Measurements from ENCODE around the gene PLK3.
"Not testable (repeated sequence)": the region's sequence is repeated elsewhere in the genome, so short reads cannot be mapped to it uniquely, and the experiment has no call there.

PLK3 gene

DNA sequence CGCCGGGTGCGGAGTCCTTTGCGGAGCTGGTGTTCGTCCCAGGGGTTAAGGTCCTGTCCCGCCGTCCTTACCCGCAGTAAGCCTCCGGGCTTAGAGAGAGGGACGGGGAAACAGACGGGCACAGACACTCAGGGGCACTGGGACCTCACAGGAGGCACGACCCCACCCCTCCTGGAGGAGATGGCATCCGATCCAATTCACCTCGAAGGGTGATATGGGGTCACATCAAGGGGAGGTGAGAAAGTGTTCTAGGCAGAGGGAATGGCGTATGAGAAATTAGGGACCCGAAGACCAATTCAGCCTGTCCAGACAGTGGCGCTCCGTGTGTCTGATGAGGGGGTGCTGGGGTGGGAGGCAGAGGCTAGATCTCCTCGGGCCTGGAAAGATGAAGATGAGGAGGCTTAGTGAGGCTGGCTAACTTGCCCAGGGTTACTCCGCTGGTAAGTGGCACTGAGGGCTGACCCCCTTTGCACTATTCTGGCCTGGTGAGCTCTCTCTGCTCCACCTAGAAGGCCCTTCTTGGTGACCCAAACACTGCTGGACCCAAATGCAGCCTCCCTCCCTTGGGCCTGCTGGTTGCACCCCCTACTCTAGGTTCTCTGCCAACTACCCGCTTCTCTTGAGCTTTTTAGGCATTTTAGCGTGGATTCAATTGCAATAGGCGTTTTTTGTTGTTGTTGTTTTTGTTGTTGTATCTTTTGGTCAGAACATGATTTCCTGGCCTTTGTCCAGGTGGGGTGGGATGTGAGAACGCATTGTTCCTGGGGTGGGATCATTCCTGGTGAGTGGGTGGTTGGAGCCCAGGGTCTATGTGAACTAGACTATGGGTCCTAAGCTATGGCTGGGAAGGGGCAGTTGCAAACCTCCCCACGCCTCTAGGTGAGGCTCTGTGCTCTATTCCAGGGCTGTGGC lies 20.4 kb downstream of the PLK3 start:
- peak overlapping the region; percentile 66 for H3K4me3 ChIP-seq (ENCODE audit: low read depth, low read length)
- TF ChIP-seq, protein P1, sequence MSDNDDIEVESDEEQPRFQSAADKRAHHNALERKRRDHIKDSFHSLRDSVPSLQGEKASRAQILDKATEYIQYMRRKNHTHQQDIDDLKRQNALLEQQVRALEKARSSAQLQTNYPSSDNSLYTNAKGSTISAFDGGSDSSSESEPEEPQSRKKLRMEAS (IDR thresholded peaks at IDR 0.05; ENCODE audit: low read depth, low read length): no peak
- no peak for DNase-seq (ENCODE audit: low read depth)

DNA sequence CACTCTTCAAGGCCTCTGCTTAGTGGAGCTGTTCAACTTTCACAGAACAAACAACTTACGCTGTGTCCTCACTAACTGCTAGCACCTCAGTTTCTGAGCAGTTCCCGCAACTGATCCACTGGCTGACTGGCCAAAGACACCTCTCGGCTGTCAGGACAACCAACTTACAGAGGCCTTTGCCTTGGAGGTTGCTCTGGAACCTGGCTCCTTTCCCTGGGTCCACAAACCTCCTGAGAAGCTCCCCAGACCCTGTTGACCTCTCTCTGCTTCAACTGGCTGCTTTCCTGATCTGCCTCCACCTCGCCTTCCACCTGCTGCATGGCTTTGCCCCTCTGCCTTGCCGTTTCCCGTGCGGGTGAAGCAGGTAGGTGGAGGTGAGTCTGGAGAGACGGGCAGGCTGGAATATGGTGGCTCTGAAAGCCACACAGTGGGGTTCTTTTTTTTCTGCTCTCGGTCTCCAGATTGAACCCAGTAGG lies 21.1 kb downstream of the PLK3 start:
- TF ChIP-seq, protein P1 (IDR thresholded peaks at IDR 0.05; ENCODE audit: low read depth, low read length): no peak
- TF ChIP-seq MYC (IDR thresholded peaks at IDR 0.05; ENCODE audit: low read depth, low read length) (no peak), POLR2A (IDR thresholded peaks at IDR 0.05; ENCODE audit: extremely low read depth, insufficient read length) (no peak)
- no peak overlapping the region for H3K4me3 ChIP-seq (ENCODE audit: low read depth, low read length)
- no peak for DNase-seq (ENCODE audit: low read depth)

DNA sequence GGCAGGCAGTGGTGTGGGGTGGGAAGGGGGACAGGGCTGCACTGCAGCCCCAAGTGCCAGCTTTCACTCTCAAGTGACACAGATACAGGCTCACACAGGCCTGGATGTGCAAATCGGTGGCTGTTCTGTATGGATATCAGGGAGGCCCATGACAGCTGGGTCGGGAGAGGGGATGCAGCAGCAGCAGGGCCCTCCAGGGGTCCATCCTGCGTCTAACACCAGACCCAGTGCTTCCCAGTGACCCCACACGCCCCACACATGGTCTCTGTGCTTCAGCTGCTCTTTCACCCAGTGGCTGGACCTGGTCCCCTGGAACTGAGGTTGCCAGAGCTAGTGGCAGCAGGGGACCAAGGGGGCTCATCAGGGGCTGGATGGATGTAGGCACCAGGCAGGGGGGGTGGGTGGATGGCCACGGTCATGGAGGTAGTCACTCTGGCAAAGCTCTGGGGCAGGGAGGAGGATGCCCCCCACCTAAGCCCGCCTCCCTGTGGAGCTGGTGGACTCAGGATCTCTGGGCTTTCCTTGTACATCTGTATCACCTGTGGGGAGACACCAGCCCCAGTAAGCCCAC lies 22.0 kb downstream of the PLK3 start:
- H3K4me3 ChIP-seq (ENCODE audit: low read depth, low read length): no peak overlapping the region
- DNase-seq (ENCODE audit: low read depth): no peak
- TF ChIP-seq, protein P1 (IDR thresholded peaks at IDR 0.05; ENCODE audit: low read depth, low read length): no peak
- TF ChIP-seq, protein P2, sequence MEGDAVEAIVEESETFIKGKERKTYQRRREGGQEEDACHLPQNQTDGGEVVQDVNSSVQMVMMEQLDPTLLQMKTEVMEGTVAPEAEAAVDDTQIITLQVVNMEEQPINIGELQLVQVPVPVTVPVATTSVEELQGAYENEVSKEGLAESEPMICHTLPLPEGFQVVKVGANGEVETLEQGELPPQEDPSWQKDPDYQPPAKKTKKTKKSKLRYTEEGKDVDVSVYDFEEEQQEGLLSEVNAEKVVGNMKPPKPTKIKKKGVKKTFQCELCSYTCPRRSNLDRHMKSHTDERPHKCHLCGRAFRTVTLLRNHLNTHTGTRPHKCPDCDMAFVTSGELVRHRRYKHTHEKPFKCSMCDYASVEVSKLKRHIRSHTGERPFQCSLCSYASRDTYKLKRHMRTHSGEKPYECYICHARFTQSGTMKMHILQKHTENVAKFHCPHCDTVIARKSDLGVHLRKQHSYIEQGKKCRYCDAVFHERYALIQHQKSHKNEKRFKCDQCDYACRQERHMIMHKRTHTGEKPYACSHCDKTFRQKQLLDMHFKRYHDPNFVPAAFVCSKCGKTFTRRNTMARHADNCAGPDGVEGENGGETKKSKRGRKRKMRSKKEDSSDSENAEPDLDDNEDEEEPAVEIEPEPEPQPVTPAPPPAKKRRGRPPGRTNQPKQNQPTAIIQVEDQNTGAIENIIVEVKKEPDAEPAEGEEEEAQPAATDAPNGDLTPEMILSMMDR (IDR thresholded peaks at IDR 0.05; ENCODE audit: low read depth, low read length): no peak
- TF ChIP-seq POLR2A (IDR thresholded peaks at IDR 0.05; ENCODE audit: extremely low read depth, insufficient read length) (no peak), MYC (IDR thresholded peaks at IDR 0.05; ENCODE audit: low read depth, low read length) (no peak)

DNA sequence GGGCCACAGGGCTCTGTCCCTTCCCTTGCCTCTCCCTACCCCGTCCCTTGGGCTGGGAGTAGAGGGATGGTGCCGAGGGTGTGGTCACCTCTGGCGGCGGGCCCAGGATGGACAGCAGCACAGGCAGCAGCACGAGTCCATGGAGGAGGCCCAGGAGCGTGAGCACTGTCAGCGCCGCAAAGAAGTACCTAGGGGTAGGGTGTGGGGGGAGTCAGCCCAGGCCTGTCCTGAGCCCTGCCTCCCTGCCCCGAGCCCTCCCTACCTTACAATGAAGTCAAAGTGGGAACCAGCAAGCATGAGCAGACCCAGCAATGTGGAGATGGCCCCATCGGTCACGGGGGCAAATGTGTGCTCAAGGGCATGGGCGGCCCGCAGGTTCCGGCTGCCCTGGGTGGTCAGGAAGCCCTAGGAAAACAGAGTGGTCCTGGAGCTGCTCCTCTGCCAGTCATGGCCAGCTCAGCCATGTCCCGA lies 22.8 kb downstream of the PLK3 start:
- TF ChIP-seq, protein P2 (IDR thresholded peaks at IDR 0.05; ENCODE audit: low read depth, low read length): no peak
- TF ChIP-seq, protein P1 (IDR thresholded peaks at IDR 0.05; ENCODE audit: low read depth, low read length): no peak
- no peak overlapping the region for H3K4me3 ChIP-seq (ENCODE audit: low read depth, low read length)
- no peak for DNase-seq (ENCODE audit: low read depth)

DNA sequence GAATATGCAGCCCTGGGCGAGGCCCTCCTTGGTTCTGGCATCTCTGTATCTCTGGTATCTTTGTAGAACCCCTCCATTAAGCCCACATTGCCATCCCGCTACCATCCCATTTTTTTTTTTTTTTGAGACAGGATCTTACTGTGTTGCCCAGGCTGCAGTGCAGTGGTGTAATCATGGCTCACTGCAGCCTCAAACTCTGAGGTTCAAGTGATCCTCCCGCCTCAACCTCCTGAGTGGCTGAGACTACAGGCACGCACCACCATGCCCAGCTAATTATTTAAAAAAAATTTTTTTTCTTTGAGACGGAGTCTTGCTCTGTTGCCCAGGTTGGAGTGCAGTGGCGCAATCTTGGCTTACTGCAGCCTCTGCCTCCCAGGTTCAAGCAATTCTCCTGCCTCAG lies 24.2 kb downstream of the PLK3 start:
- DNase-seq (ENCODE audit: low read depth); H3K4me3 ChIP-seq (ENCODE audit: low read depth, low read length): not testable (repeated sequence)

DNA sequence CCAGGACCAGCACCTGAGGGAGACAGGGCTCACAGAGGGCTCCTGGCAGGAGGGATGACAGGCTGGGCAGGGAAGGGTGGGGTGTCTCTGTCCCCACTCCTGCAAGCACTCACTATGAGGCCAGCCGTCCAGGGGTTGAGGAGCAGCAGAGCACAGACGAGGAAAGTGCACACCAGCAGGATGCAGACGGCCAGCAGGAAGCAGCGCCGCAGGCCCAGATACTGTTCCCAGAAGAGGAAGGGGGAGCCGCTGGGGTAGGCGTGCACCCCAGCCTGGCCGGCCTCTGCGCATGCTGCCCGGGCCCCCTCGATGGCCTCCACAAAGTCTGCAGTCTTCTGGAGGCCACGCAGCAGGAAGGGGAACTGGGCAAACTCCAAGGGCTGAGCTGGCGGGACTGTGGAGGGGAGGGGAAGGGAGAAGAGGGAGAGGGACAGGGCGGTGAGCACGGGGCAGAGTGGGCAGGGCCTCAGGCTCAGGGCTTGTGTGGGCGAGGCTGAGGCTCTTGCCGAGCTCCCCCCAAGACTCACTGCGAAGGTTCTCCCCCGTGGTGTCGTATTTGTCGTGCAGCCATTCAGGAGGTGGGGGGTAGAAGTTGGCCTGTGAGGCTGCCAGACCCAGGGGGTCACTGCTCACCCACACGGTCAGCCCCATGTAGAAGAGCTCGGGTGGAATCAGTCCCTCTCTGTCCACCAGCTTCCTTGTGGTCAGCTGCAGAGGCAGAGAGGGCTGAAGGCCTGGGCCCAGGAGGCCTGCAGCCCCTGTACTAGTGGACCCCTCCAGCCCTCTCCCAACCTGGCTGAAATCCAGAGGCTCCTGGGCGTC lies 26.4 kb downstream of the PLK3 start:
- TF ChIP-seq MYC (IDR thresholded peaks at IDR 0.05; ENCODE audit: low read depth, low read length) (no peak), POLR2A (IDR thresholded peaks at IDR 0.05; ENCODE audit: extremely low read depth, insufficient read length) (no peak)
- TF ChIP-seq, protein P1 (IDR thresholded peaks at IDR 0.05; ENCODE audit: low read depth, low read length): no peak
- TF ChIP-seq, protein P2 (IDR thresholded peaks at IDR 0.05; ENCODE audit: low read depth, low read length): no peak
- no peak overlapping the region for H3K4me3 ChIP-seq (ENCODE audit: low read depth, low read length)
- peak; percentile 31 for DNase-seq (ENCODE audit: low read depth)

Data from NB4 (cell line).